Measurements from ENCODE around the gene POLD2. TPM values are rescaled to one million over a fixed set of nuclear protein-coding genes. Genes with fewer than 3 reads are reported as not detected.

Gene POLD2
- total and polyA plus RNA-seq, 2 donors (not counting 3 experiments of a cell fraction or from before 2014, with no cell fraction given), result 96.5 to 122 TPM

GRCh38 chr7:44098092-44099068, 25.0 kb downstream of the POLD2 start:
- no peaks in the 10 kb centered on the region for H3K9me3 ChIP-seq (replicated peaks; ENCODE audit: control insufficient read depth, insufficient read depth, low read length)
- no peaks in the 10 kb centered on the region for H3K4me1 ChIP-seq (ENCODE audit: control insufficient read depth, extremely low read depth, insufficient read depth, low read length)
- no peaks in the 10 kb centered on the region for H3K79me2 ChIP-seq (ENCODE audit: control insufficient read depth, insufficient read depth, low read length)
- ChIA-PET CTCF (interaction anchor here (0.7 to 1.6 kb wide), 3 partner anchors 10 to 26 kb away, joined by 4 to 8 read pairs (median 5); no protein-coding TSS in a partner anchor), POLR2A (interaction anchor here (0.8 kb wide), 1 partner anchor 11 kb away, joined by 3 read pairs; no protein-coding TSS in a partner anchor)
- H4K20me1 ChIP-seq (replicated peaks; ENCODE audit: control insufficient read depth, extremely low read depth, insufficient read depth, low read length), result no peaks in the 10 kb centered on the region
- H3K4me2 ChIP-seq (ENCODE audit: insufficient read depth, low read length), result no peak overlapping the region
- H3K36me3 ChIP-seq (ENCODE audit: control insufficient read depth in 2 of 2, extremely low read depth in 1 of 2, insufficient read depth in 2 of 2, low read length in 2 of 2), result no peaks in the 10 kb centered on the region
- H3K27ac ChIP-seq (ENCODE audit: insufficient read depth, low read depth, low read length), result no peak overlapping the region
- H3K9ac ChIP-seq (replicated peaks; ENCODE audit: extremely low read depth, insufficient read depth, low read length), result no peak overlapping the region
- FAIRE-seq (no peak), DNase-seq (ENCODE audit: low read depth, low spot score) (no peak)
- H2AFZ ChIP-seq (ENCODE audit: low read depth, low read length), result no peak overlapping the region
- H3K27me3 ChIP-seq (ENCODE audit: control insufficient read depth in 2 of 2, insufficient read depth in 2 of 2, low read length in 2 of 2), result no peaks in the 10 kb centered on the region
- no TSS peak for BruUV-seq (replicated peaks)
- H3K4me3 ChIP-seq (replicated peaks in 1 of 3; ENCODE audit: insufficient read depth in 1 of 3, low read depth in 1 of 3, low read length in 3 of 3), result no peak overlapping the region
- H3K9me1 ChIP-seq (replicated peaks; ENCODE audit: control insufficient read depth, extremely low read depth, insufficient read depth, low read length), result no peaks in the 10 kb centered on the region
- intact Hi-C loops (cut with micrococcal nuclease), result no loop called here
- TF ChIP-seq FOS (IDR thresholded peaks at IDR 0.05; ENCODE audit: borderline replicate concordance, insufficient read depth, low read length) (no peak), MAX (IDR thresholded peaks at IDR 0.05; ENCODE audit: insufficient read depth, insufficient read length) (no peak), GATA2 (IDR thresholded peaks at IDR 0.05; ENCODE audit: insufficient read depth, insufficient read length, low read depth, low read length) (no peak), POLR2AphosphoS5 (IDR thresholded peaks at IDR 0.05; ENCODE audit: insufficient read depth, low read depth, low read length) (no peak), JUN (IDR thresholded peaks at IDR 0.05; ENCODE audit: borderline replicate concordance, insufficient read depth, insufficient read length, low read depth) (no peak), MYC (IDR thresholded peaks at IDR 0.05; ENCODE audit: low read depth, low read length) (no peak)
- dilution Hi-C loops (cut with MboI; ENCODE audit: extremely low pct_ligation_motif_present, low sequenced_read_pairs), result no loop called here
